ENCODE results near the gene ARID1B.
A peak's percentile ranks its signal among the peaks of the same experiment; 100 is the strongest.

Gene ARID1B

GRCh38 chr6:157095084-157095483, 317.9 kb downstream of the ARID1B start:
- Histone ChIP-seq H3K9me3 (no peaks in the 10 kb centered on the region), H3K27me3 (ENCODE audit: low read depth) (no peaks in the 10 kb centered on the region), H3K4me1 (peaks cover 16% of the 10 kb centered on the region), H3K36me3 (replicated peaks) (no peaks in the 10 kb centered on the region), H3K4me3 (no peak overlapping the region)
- no peak for DNase-seq (ENCODE audit: low spot score in 2 of 2)
- in situ Hi-C loops (cut with MboI; ENCODE audit: low sequenced_read_pairs) = no loop called here

DNA sequence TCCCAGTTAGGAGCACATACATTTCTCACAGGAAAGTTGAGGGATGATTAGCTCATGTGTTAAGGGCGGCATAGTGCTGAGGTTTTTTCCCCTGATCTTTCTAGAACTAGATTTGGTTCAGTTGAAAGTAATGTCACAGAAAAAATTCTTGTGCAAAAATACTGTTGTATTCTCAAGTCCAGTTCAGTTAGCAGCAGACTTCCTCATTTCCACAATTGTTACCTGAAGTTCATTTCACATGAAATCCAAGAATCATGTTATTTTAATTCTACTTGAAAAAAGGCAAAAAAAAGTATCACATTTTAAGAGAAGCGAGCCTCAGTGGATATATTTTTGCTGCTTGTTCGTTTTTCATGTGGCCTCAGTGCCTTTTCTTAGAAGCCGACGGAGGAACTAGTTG, 318.4 kb downstream of the ARID1B start:
- Histone ChIP-seq H3K4me3 (no peak overlapping the region), H3K4me1 (peaks cover 16% of the 10 kb centered on the region), H3K36me3 (replicated peaks) (no peaks in the 10 kb centered on the region; the same call in 1 of the 2 replicates), H3K27me3 (ENCODE audit: low read depth) (no peaks in the 10 kb centered on the region), H3K9me3 (no peaks in the 10 kb centered on the region)
- no peak for DNase-seq (ENCODE audit: low spot score in 2 of 2)
- in situ Hi-C loops (cut with MboI; ENCODE audit: low sequenced_read_pairs) = no loop called here

- no peaks in the 10 kb centered on the region; the same call in 1 of the 2 replicates for H3K36me3 ChIP-seq (replicated peaks)
- in situ Hi-C loops (cut with MboI; ENCODE audit: low sequenced_read_pairs) = no loop called here
- DNase-seq (ENCODE audit: low spot score in 2 of 2) = no peak
- H3K9me3 ChIP-seq = no peaks in the 10 kb centered on the region
- peaks cover 16% of the 10 kb centered on the region for H3K4me1 ChIP-seq
- H3K4me3 ChIP-seq = no peak overlapping the region
- no peaks in the 10 kb centered on the region for H3K27me3 ChIP-seq (ENCODE audit: low read depth)
Observed at GRCh38 chr6:157096105-157096504, 318.9 kb downstream of the ARID1B start.

GRCh38 chr6:157096522-157096921, 319.3 kb downstream of the ARID1B start:
- Histone ChIP-seq H3K9me3 (no peaks in the 10 kb centered on the region), H3K4me3 (no peak overlapping the region), H3K4me1 (peaks cover 16% of the 10 kb centered on the region), H3K36me3 (replicated peaks) (no peaks in the 10 kb centered on the region; the same call in 1 of the 2 replicates), H3K27me3 (ENCODE audit: low read depth) (no peaks in the 10 kb centered on the region)
- in situ Hi-C loops (cut with MboI; ENCODE audit: low sequenced_read_pairs) = no loop called here
- DNase-seq (ENCODE audit: low spot score in 2 of 2) = no peak

DNA sequence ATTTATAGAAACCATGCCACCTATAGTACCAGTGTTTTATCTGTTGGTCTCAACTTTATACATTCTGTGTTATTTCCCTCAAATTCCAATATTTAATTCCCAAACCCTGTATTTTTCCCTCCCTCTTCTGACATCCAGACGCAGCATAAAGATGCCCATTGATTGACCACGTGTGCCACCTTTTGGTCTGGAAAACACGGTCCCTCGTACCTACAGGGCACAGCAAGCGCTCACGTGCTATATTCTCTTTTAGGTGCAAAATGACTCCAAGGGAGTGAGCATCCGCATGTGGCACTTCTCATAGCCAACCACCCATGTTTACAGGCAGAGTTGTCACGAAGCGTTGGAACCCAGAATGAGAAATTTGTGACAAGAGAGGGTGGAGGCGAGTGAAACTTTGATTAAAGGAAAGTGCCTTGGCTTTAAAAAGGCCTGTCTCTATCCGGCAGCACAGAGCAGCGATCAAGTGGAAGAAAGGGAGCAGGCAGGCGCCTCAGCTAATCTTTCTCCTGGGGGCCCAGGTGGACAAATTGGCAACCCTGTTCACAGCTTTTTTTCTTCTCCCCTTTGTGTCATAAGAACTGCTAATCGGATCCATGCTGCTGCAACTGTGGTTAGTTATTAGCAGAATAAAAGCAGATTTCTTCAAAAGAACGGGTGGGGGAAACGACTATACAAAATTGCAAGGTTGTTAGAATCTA, 320.2 kb downstream of the ARID1B start:
- Histone ChIP-seq H3K4me3 (no peak overlapping the region), H3K27me3 (ENCODE audit: low read depth) (no peaks in the 10 kb centered on the region), H3K36me3 (replicated peaks) (no peaks in the 10 kb centered on the region; the same call in 1 of the 2 replicates), H3K9me3 (no peaks in the 10 kb centered on the region), H3K4me1 (peaks cover 15% of the 10 kb centered on the region)
- peak; percentile 45 to 60 for DNase-seq (ENCODE audit: low spot score in 2 of 2)
- in situ Hi-C loops (cut with MboI; ENCODE audit: low sequenced_read_pairs) = no loop called here

- no peaks in the 10 kb centered on the region for H3K9me3 ChIP-seq
- H3K4me1 ChIP-seq = peaks cover 10% of the 10 kb centered on the region
- in situ Hi-C loops (cut with MboI; ENCODE audit: low sequenced_read_pairs) = no loop called here
- no peaks in the 10 kb centered on the region; the same call in 1 of the 2 replicates for H3K36me3 ChIP-seq (replicated peaks)
- H3K27me3 ChIP-seq (ENCODE audit: low read depth) = no peaks in the 10 kb centered on the region
- DNase-seq (ENCODE audit: low spot score in 2 of 2) = no peak
- H3K4me3 ChIP-seq = no peak overlapping the region
Observed at GRCh38 chr6:157098999-157099398, 321.8 kb downstream of the ARID1B start.

GRCh38 chr6:157099912-157100593, 322.9 kb downstream of the ARID1B start:
- no peak for DNase-seq (ENCODE audit: low spot score in 2 of 2)
- Histone ChIP-seq H3K36me3 (replicated peaks) (no peaks in the 10 kb centered on the region; the same call in 1 of the 2 replicates), H3K9me3 (no peaks in the 10 kb centered on the region), H3K4me3 (no peak overlapping the region), H3K27me3 (ENCODE audit: low read depth) (no peaks in the 10 kb centered on the region), H3K4me1 (peaks cover 13% of the 10 kb centered on the region)
- in situ Hi-C loops (cut with MboI; ENCODE audit: low sequenced_read_pairs) = no loop called here

- H3K36me3 ChIP-seq (replicated peaks) = no peaks in the 10 kb centered on the region; the same call in 1 of the 2 replicates
- H3K9me3 ChIP-seq = no peaks in the 10 kb centered on the region
- DNase-seq (ENCODE audit: low spot score in 2 of 2) = no peak
- no peaks in the 10 kb centered on the region for H3K27me3 ChIP-seq (ENCODE audit: low read depth)
- peaks cover 13% of the 10 kb centered on the region for H3K4me1 ChIP-seq
- in situ Hi-C loops (cut with MboI; ENCODE audit: low sequenced_read_pairs) = no loop called here
- no peak overlapping the region for H3K4me3 ChIP-seq
Observed at GRCh38 chr6:157101166-157101565, 324.0 kb downstream of the ARID1B start.

DNA sequence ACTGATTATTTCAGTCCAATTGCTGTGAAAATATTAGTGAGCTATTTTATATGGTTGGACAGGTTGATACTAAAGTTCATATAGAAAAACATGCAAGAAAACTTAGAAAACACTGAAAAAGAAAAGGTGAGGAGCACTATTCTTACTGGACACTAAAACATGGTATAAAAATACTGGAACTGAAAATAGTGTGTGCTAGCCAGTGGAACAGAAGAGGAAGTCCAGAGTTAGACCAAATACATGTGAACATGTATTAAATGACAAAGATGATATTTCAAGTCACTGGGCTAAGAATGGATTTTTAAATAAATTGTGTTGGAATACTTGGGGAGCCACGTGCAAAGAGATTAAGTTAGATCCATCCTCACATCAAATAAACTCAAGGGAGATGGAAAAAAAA, 327.6 kb downstream of the ARID1B start:
- Histone ChIP-seq H3K36me3 (replicated peaks) (no peaks in the 10 kb centered on the region; the same call in 1 of the 2 replicates), H3K4me1 (peaks cover 13% of the 10 kb centered on the region), H3K27me3 (ENCODE audit: low read depth) (no peaks in the 10 kb centered on the region), H3K4me3 (no peak overlapping the region), H3K9me3 (no peaks in the 10 kb centered on the region)
- in situ Hi-C loops (cut with MboI; ENCODE audit: low sequenced_read_pairs) = no loop called here
- DNase-seq (ENCODE audit: low spot score in 2 of 2) = no peak

DNA sequence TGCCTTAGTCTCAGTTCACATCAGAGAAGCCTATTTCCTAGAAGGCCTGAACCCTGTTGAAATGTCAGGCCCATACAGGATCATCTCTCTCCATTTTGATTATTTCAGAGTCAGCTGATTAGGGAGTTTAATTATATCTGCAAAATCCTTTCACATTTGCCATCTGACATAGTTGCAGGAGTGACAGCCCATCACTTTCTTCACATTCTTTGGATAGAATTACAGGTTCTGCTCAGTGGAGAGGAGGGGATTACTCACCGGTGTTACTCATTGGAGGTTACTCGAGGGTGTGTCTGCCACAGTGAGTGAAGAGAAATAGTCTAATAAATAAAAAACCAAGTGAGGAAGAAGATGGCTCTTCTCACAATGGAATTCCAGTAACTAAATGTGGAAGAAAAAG, 329.3 kb downstream of the ARID1B start:
- Histone ChIP-seq H3K27me3 (ENCODE audit: low read depth) (no peaks in the 10 kb centered on the region), H3K4me3 (no peak overlapping the region), H3K9me3 (no peaks in the 10 kb centered on the region), H3K4me1 (peaks cover 13% of the 10 kb centered on the region), H3K36me3 (replicated peaks) (no peaks in the 10 kb centered on the region)
- DNase-seq (ENCODE audit: low spot score in 2 of 2) = no peak
- in situ Hi-C loops (cut with MboI; ENCODE audit: low sequenced_read_pairs) = no loop called here

DNA sequence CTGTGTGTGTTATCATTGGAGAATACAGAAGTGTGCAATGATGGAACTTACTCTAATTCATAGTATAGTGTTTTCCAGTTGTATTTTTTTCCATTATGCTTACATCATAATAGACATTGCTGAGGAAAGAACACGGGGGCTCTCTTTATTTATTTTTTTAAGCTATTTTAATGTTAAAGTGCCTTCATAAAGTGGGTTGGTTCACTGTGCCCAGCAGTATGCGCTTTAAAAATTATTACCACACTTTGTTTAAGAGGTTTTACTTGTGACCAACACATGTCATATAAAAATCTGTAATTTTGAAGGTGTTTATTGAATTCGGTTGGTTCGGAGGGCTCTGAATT, 330.4 kb downstream of the ARID1B start:
- no peak for DNase-seq (ENCODE audit: low spot score in 2 of 2)
- H3K4me1 ChIP-seq = peaks cover 13% of the 10 kb centered on the region
- no peaks in the 10 kb centered on the region for H3K27me3 ChIP-seq (ENCODE audit: low read depth)
- in situ Hi-C loops (cut with MboI; ENCODE audit: low sequenced_read_pairs) = no loop called here
- no peaks in the 10 kb centered on the region for H3K9me3 ChIP-seq
- H3K36me3 ChIP-seq (replicated peaks) = no peaks in the 10 kb centered on the region
- no peak overlapping the region for H3K4me3 ChIP-seq

DNA sequence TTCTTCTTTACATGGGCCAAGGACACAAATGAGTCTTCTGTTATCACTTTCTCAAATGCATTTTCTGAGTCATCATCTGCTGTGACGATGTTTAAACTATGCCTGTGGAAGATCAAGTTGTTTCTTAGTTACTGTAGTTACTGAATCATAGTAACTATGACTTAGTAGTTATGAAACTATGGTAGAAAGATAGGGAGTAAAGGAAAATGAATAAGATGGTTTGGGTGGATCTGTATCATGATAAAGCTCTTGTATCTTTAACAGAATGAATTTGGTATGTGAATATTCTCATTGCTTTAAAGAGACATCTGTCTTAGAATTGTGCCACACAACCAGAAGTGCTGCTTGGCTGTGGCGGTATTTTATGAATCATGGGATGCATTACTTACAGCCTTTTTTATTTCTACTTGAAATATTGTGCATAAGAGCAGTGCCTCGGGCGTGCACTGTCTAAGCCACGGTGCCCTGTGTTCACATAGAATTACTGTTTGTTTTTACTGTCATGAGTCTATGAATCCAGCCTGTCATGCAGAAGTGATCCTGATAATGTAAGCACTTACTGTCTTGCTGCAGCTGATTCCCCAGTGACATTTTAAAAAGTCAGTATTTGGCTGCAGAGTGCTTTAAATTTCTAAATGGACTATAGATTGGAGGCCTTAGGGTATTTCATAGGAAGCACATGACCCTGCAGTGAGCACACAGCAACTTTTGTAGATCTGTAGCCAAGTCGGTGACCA, 330.9 kb downstream of the ARID1B start:
- no peak overlapping the region for H3K4me3 ChIP-seq

DNA sequence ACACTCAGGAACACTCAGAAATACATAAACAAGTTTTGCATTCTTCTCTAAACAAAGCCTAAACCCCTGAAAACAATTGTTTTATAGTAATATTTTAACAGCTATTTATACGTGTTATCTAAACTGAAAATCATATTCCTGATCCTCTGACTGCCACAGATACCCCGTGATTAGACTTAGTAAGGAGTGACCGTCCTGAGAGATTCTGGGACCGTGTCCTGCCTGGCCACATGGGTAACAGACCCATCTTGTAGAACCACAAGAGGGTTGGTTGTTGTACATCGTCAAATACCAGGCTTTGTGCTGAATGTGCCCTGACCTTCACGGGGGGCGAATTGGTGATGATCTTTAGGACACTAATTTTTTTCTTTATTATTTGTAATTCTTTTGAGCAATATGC, 331.7 kb downstream of the ARID1B start:
- DNase-seq (ENCODE audit: low spot score in 2 of 2) = no peak
- Histone ChIP-seq H3K4me1 (peaks cover 13% of the 10 kb centered on the region), H3K27me3 (ENCODE audit: low read depth) (no peaks in the 10 kb centered on the region), H3K9me3 (no peaks in the 10 kb centered on the region), H3K4me3 (no peak overlapping the region), H3K36me3 (replicated peaks) (no peaks in the 10 kb centered on the region; the same call in 1 of the 2 replicates)
- in situ Hi-C loops (cut with MboI; ENCODE audit: low sequenced_read_pairs) = no loop called here

More for the DNA sequence above, 330.9 kb downstream of the ARID1B start:
- H3K36me3 ChIP-seq (replicated peaks) = no peaks in the 10 kb centered on the region
- no peaks in the 10 kb centered on the region for H3K9me3 ChIP-seq
- in situ Hi-C loops (cut with MboI; ENCODE audit: low sequenced_read_pairs) = no loop called here
- no peaks in the 10 kb centered on the region for H3K27me3 ChIP-seq (ENCODE audit: low read depth)
- H3K4me1 ChIP-seq = peaks cover 13% of the 10 kb centered on the region
- DNase-seq (ENCODE audit: low spot score in 2 of 2) = peak; percentile 16 to 24

- in situ Hi-C loops (cut with MboI; ENCODE audit: low sequenced_read_pairs) = no loop called here
- Histone ChIP-seq H3K27me3 (ENCODE audit: low read depth) (no peaks in the 10 kb centered on the region), H3K36me3 (replicated peaks) (no peaks in the 10 kb centered on the region; the same call in 1 of the 2 replicates), H3K9me3 (no peaks in the 10 kb centered on the region), H3K4me3 (no peak overlapping the region), H3K4me1 (peaks cover 11% of the 10 kb centered on the region)
- no peak for DNase-seq (ENCODE audit: low spot score in 2 of 2)
Observed at GRCh38 chr6:157110607-157111006, 333.4 kb downstream of the ARID1B start.

Measured in HAP-1 (cell line).